GM18873 (cell line): ENCODE data around the gene TRIM46.

Experiments
- ATAC-seq: cut with Tn5 transposase; IDR thresholded peaks from one replicate; pipeline ENCODE4 v1.9.1; 2021; ENCODE audit warnings: mild to moderate bottlenecking, moderate library complexity, moderate number of reproducible peaks; ENCODE audit not compliant: unreplicated experiment, low FRiP score

The TRIM46 gene, protein sequence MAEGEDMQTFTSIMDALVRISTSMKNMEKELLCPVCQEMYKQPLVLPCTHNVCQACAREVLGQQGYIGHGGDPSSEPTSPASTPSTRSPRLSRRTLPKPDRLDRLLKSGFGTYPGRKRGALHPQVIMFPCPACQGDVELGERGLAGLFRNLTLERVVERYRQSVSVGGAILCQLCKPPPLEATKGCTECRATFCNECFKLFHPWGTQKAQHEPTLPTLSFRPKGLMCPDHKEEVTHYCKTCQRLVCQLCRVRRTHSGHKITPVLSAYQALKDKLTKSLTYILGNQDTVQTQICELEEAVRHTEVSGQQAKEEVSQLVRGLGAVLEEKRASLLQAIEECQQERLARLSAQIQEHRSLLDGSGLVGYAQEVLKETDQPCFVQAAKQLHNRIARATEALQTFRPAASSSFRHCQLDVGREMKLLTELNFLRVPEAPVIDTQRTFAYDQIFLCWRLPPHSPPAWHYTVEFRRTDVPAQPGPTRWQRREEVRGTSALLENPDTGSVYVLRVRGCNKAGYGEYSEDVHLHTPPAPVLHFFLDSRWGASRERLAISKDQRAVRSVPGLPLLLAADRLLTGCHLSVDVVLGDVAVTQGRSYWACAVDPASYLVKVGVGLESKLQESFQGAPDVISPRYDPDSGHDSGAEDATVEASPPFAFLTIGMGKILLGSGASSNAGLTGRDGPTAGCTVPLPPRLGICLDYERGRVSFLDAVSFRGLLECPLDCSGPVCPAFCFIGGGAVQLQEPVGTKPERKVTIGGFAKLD

DNA sequence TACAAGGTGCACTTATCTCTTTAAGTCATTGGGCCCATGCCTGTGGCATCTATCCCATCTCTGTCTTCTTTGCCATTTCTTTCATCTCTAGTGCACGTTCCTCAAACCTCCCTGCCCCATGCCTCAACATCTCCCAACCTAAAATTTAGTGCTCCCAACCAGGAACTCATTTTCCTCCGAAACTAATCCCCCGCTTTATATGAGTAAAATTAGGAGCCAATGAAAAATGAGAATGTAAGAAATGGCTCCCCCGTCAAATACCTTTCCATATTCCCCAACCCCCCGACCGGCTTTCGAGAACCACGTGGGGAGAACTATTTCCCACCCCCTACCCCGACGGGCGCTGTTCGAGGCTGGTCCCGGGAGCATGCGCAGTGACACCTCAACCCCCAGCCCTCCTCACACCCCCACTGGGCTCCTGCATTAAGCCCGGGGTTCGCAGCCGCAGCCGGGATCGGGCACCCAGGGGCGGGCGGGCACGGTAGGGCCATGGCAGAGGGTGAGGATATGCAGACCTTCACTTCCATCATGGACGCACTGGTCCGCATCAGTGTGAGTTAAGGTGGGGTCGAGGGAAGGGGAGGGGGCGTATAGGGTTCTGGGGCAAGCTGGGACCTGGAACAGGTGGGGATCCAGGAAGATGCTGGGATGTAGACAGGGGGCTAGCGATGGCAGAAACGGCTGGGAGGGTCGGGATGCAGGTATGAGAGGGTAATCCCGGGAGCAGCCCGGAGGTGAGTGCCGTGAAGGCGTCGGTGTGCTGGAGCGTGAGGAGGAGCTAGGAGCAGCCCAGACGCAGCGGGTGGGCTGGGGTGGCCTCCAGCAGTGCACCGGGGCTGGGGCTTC, at the start of gene TRIM46:
TRIM46 (plus strand) TSS at position 372 of the 846 bp plus-strand sequence; CDS start at position 490, 118 bp downstream.
- ATAC-seq: no peak

DNA sequence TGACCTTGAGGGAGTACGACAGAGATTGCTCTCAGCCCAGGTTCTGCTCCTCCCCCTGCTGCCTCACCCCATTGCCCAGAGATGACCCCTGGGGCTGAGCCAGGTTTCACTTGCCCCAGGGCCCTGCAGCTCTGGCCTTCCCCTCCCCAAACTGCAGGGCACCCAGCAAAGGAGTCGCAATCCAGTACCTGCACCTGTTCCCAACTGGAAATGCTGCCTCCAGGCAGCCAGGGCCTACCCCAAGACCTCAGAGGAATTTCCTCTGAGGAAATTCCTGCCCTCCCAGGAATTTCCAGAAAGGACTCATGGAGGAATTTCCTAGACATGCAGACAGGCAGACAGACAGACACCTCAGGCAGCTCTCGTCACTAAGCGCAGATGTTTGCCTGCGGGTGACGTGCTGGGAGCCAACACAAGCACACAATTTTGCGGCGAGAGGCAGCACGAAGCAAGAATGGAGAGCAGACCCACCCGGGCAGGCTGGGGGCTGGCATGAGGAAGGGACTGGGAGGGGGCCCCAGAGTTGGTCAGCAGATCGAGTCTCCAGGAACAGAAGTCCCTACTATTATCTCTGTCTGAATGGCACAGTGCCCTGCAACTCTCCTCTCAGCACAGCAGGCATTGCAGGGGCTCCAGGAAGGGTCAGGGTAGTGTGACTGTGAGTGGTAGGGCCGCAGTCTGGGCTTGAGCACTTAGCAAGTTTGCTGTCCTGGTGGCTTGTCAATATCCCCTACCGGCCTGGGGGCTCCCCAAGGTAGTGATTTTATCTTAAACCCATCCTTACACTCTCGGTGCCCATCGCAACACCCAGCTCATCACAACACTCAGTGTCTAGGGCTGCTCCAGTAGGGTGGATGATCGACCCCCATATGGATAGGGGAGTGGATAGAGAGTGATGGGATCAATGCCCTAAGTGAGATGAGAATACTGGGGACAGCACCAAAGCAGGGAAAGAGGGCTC, 48.9 kb upstream of the TRIM46 start:
- ATAC-seq: no peak

DNA sequence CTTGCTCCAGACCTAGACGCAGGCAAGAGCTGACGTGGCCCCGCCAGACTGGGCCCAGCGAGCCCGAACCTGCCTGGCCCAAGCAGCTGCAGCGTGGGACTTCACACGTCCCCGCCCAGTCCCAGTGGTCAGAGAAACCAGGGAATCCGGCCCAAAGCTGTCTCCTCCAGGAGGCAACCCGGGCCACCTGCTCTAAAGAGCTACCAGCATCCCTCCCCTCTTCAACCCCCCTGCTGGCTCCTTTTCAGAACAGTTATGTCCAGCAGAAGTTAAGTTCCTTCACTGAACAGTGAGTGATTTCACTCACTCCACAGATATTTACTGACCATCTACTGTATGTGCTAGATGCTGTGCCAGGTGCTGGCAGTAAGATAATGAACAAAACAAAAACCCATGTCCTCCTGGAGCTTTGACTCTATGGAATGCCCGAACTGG, 48.1 kb upstream of the TRIM46 start:
- no peak for ATAC-seq

GRCh38 chr1:155125946-155126555, 47.6 kb upstream of the TRIM46 start:
- ATAC-seq: no peak

- no peak for ATAC-seq
Observed at GRCh38 chr1:155126556-155127104, 47.0 kb upstream of the TRIM46 start.

DNA sequence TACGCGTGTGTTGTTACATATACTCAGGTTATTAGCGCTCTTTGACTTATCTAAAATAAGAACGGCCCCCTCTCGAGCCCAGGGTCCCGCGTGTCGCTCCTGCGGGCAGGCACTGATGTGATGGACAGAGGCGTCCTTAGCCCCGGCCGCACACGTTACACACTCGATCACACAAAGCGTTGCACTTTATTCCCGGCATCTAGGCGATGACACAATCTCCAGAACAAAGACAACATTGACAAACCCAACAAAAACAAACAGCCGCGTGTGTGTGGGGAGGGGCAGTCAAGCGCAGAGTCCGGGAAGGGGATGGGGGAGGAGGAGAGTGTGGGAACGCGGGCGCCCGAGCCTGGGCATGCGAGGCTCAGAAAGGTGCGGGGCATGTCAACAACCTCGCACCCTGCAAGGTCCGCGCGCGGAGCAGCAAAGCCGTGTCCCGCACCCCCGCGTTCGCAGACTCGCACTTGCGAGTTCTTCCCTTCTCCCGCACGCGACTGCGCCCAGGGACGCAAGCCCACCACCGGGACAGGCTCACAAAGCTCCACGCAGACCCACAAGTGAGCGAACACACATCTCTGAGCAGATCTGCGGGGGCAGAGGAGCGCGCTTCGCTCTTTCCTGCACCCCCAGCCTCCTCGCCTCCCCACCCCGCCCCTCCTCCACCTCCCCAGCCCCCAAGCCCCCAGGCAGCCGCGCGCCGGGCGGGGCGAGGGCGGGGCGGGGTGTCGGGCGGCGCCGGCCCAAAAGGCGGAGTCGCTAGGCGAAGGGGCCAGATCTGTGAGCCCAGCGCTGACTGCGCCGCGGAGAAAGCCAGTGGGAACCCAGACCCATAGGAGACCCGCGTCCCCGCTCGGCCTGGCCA, 46.3 kb upstream of the TRIM46 start, which contains the start of gene EFNA1:
EFNA1 (plus strand) TSS at position 772 of the 862 bp plus-strand sequence. CDS start 102 bp downstream, outside the sequence.
- ATAC-seq: no peak

- no peak for ATAC-seq
Observed at GRCh38 chr1:155127967-155128754, 45.5 kb upstream of the TRIM46 start.

- no peak for ATAC-seq
Observed at GRCh38 chr1:155128755-155129473, 44.7 kb upstream of the TRIM46 start.

DNA sequence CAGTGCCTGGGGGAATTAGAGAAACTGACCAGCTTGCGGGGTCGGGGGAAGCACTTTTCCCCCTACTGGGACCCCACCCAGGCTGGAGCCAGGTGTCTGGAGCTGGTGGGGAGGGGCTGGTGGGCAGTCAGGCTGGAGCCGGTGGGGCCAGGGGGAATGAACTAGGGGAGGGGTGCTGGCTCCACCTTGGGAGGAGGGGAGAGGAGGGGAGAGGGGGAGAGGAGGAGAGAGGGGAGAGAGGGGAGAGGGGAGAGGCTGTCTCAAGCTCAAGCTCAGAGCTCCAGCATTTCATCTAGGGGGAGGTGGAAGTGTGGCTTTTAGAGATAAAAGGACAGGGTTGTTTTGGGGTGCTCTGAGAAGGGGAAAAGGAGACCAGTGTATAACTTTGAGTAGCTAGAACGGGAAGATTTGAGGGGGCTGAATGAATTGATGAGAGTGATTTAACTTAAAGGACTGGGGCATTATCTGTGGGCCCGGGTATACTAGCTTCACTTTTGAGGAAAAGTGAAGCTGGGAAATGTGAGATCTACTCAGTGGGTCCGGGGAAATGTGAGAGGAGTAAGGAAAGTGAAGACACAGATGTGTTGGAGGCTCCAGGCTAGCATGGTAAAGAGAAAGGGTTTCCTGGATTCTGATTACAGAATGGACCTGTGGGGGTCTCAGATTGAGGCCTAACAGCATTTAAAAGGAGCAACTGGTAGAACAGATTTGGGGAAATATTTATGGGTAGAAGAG, 43.2 kb upstream of the TRIM46 start:
- no peak for ATAC-seq

DNA sequence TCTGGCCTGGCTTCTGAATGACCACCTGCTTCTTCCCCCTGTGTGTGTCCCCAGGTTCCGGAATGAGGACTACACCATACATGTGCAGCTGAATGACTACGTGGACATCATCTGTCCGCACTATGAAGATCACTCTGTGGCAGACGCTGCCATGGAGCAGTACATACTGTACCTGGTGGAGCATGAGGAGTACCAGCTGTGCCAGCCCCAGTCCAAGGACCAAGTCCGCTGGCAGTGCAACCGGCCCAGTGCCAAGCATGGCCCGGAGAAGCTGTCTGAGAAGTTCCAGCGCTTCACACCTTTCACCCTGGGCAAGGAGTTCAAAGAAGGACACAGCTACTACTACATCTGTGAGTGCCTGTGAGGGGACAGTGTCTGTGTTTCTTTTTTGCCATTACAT, 42.4 kb upstream of the TRIM46 start:
- no peak for ATAC-seq

DNA sequence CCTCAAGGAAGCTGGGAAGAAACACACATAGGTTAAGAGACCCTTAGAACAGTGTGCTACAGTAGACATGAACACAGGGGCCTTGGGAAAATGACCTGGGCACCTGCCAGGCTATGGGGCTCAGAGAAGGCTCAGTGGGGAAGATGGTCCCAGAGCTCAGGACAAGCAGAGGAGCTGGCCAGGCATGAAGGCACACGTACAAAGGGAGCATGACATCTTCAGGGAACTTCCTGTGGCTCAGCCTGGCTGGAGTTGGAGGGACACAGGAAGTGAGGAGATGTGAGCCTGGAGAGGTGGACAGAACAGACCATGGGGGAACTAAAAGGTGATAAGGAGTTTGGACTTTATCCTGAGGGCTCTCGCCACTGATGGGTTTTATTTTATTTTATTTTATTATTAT, 41.8 kb upstream of the TRIM46 start:
- ATAC-seq: no peak

GRCh38 chr1:155133799-155134281, 39.8 kb upstream of the TRIM46 start:
- no peak for ATAC-seq

DNA sequence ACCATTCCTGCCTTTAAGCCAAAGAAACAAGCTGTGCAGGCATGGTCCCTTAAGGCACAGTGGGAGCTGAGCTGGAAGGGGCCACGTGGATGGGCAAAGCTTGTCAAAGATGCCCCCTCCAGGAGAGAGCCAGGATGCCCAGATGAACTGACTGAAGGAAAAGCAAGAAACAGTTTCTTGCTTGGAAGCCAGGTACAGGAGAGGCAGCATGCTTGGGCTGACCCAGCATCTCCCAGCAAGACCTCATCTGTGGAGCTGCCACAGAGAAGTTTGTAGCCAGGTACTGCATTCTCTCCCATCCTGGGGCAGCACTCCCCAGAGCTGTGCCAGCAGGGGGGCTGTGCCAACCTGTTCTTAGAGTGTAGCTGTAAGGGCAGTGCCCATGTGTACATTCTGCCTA, 39.3 kb upstream of the TRIM46 start:
- ATAC-seq: no peak

DNA sequence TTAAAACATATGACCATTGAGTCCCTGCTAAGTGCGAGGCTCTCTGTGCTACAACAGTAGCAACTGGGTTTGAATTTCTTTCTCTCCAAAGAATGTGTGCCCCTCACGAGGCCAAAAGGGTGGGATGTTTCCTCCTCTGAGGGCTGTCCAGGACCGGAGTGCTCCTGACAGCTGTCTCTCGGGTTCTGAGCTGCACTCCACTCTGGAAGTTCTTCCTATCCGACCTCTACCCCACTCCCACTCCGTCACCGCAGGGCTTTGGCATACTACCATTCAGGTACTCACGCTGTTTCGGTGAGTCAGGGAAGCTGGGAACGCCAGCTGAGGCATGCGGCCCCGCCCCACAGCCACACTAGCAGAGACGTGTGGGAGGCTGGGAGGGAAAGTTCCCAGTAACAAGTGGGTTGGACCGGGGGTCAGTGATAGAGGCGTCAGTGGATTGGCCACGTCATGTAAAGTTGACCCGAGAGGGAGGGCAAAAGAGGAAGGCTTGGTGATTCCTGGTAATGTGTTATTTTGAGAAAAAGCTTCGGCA, 38.7 kb upstream of the TRIM46 start:
- ATAC-seq: no peak

DNA sequence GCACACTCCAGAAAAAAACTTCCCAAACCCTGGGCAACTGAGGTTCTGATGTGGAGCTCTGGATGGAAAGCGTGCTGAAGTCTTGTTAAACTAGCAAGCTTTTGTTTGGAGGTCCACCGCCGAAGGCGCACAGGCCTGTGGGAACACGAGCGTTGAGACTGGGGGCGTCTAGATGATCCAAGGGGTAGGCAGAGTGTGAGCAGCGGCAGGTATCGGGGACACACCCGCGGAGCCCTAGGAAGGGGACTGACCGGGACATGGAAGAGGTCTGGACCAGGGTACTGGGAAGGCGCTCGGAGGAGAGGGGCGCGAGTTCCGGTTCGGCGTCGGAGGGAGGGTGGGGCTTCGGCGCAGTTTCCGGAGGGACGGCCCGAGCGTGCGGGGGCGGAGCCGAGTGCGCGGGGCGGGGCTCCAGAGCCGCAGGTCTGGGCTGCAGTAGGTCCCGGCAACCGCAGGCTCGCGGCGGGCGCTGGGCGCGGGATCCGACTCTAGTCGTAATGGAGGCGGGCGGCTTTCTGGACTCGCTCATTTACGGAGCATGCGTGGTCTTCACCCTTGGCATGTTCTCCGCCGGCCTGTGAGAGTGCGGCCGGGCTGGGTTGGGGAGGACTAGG, 38.1 kb upstream of the TRIM46 start, which contains the start of gene SLC50A1:
SLC50A1 (plus strand) TSS at position 438 of the 614 bp plus-strand sequence; CDS start at position 498, 60 bp downstream.
- ATAC-seq: peak; percentile 52
